Endometrium (tissue), 2 donors: ENCODE measurements around the gene IL18.
"Not testable (repeated sequence)": the region's sequence is repeated elsewhere in the genome, so short reads cannot be mapped to it uniquely, and the experiment has no call there.

Experiments used
- FAIRE-seq: peaks from 2 replicates; lab custom pipeline; 2012; peaks lifted over from hg19 to GRCh38; lab: Jason Lieb, UNC
- donor health status: control.
- donor health status: control.

Gene IL18

GRCh38 chr11:112163875-112164685, at the start of gene IL18:
Gene IL18, minus strand, starts transcription at chr11:112164094. Its CDS starts 9,041 bp downstream, at chr11:112155053.
- no peak for FAIRE-seq

- FAIRE-seq = no peak
Measured at GRCh38 chr11:112212710-112213109, 48.8 kb upstream of the IL18 start.

- no peak for FAIRE-seq
Measured at GRCh38 chr11:112212290-112212689, 48.4 kb upstream of the IL18 start.

GRCh38 chr11:112211536-112211935, 47.6 kb upstream of the IL18 start:
- FAIRE-seq = no peak

GRCh38 chr11:112210890-112211289, 47.0 kb upstream of the IL18 start:
- no peak for FAIRE-seq

- FAIRE-seq = no peak
Measured at GRCh38 chr11:112206071-112206470, 42.2 kb upstream of the IL18 start.

GRCh38 chr11:112200252-112200651, 36.4 kb upstream of the IL18 start:
- no peak for FAIRE-seq

GRCh38 chr11:112199101-112199500, 35.2 kb upstream of the IL18 start:
- FAIRE-seq = not testable (repeated sequence)

- no peak for FAIRE-seq
Measured at GRCh38 chr11:112196519-112197087, 32.7 kb upstream of the IL18 start.

GRCh38 chr11:112195951-112196351, 32.1 kb upstream of the IL18 start:
- no peak for FAIRE-seq

- FAIRE-seq = not testable (repeated sequence)
Measured at GRCh38 chr11:112195113-112195512, 31.2 kb upstream of the IL18 start.

- no peak for FAIRE-seq
Measured at GRCh38 chr11:112186304-112186703, 22.4 kb upstream of the IL18 start.

- FAIRE-seq = no peak
Measured at GRCh38 chr11:112185883-112186282, 22.0 kb upstream of the IL18 start.

- no peak for FAIRE-seq
Measured at GRCh38 chr11:112182867-112183266, 19.0 kb upstream of the IL18 start.

- FAIRE-seq = no peak
Measured at GRCh38 chr11:112179601-112180000, 15.7 kb upstream of the IL18 start.

- no peak for FAIRE-seq
Measured at GRCh38 chr11:112178936-112179335, 15.0 kb upstream of the IL18 start.

- no peak for FAIRE-seq
Measured at GRCh38 chr11:112178428-112178827, 14.5 kb upstream of the IL18 start.

GRCh38 chr11:112177589-112177988, 13.7 kb upstream of the IL18 start:
- FAIRE-seq = no peak

- FAIRE-seq = no peak
Measured at GRCh38 chr11:112176077-112176476, 12.2 kb upstream of the IL18 start.

- FAIRE-seq = no peak
Measured at GRCh38 chr11:112175599-112175952, 11.7 kb upstream of the IL18 start.

GRCh38 chr11:112174789-112175598, 11.1 kb upstream of the IL18 start, which contains the start of gene BCO2:
Gene BCO2, plus strand, starts transcription at chr11:112175512. Its CDS starts 90 bp downstream, at chr11:112175602.
- no peak for FAIRE-seq

GRCh38 chr11:112173152-112173551, 9.3 kb upstream of the IL18 start:
- no peak for FAIRE-seq
